T47D (cell line): ENCODE results near the gene SS18.

Experiments
- DNase-seq, 2 experiments: peaks; one replicate each; pipeline versions ENCODE4 v3.0.0 to v3.0.0-alpha.2; 2011 to 2012; ENCODE audit warnings: low read depth in 1 of 2, low spot score in 1 of 2
- JUND ChIP-seq: IDR thresholded peaks from 2 replicates; pipeline ENCODE4 v1.6.1; 2012; ENCODE audit warnings: low read depth
- in situ Hi-C: cut with HindIII; loops from 2 replicates; pipeline ENCODE4 v1.10.0; 2016; ENCODE audit warnings: low sequenced_read_pairs, low pct_unique_long_range_greater_than_20kb

The SS18 gene

GRCh38 chr18:26056291-26056690, 34.1 kb downstream of the SS18 start:
- no peak for TF ChIP-seq JUND
- in situ Hi-C loops = no loop called here
- no peak for DNase-seq

- no peak for TF ChIP-seq JUND
- in situ Hi-C loops = no loop called here
Measured at GRCh38 chr18:26052505-26052904, 37.9 kb downstream of the SS18 start.

GRCh38 chr18:26051843-26052242, 38.6 kb downstream of the SS18 start:
- no peak for DNase-seq

More at GRCh38 chr18:26052505-26052904, 37.9 kb downstream of the SS18 start:
- DNase-seq = no peak

GRCh38 chr18:26046419-26047077, 43.9 kb downstream of the SS18 start:
- no peak for TF ChIP-seq JUND
- no peak for DNase-seq
- in situ Hi-C loops = no loop called here

More at GRCh38 chr18:26051843-26052242, 38.6 kb downstream of the SS18 start:
- in situ Hi-C loops = no loop called here
- no peak for TF ChIP-seq JUND

- in situ Hi-C loops = no loop called here
- TF ChIP-seq JUND = no peak
Measured at GRCh38 chr18:26044807-26045206, 45.6 kb downstream of the SS18 start.

GRCh38 chr18:26040051-26040656, 50.3 kb downstream of the SS18 start:
- TF ChIP-seq JUND = no peak
- in situ Hi-C loops = no loop called here
- no peak for DNase-seq

More at GRCh38 chr18:26044807-26045206, 45.6 kb downstream of the SS18 start:
- DNase-seq = no peak

- DNase-seq = no peak
- TF ChIP-seq JUND = no peak
- in situ Hi-C loops = no loop called here
Measured at GRCh38 chr18:26039203-26039602, 51.2 kb downstream of the SS18 start.

- in situ Hi-C loops = no loop called here
- DNase-seq = no peak
- no peak for TF ChIP-seq JUND
Measured at GRCh38 chr18:26036635-26037034, 53.8 kb downstream of the SS18 start.

GRCh38 chr18:26034850-26035497, 55.4 kb downstream of the SS18 start:
- DNase-seq = no peak
- in situ Hi-C loops = no loop called here
- TF ChIP-seq JUND = no peak

- in situ Hi-C loops = no loop called here
- no peak for TF ChIP-seq JUND
- no peak for DNase-seq
Measured at GRCh38 chr18:26022585-26022984, 67.8 kb downstream of the SS18 start.

- no peak for TF ChIP-seq JUND
- DNase-seq = no peak
- in situ Hi-C loops = no loop called here
Measured at GRCh38 chr18:26021061-26021754, 69.2 kb downstream of the SS18 start.

GRCh38 chr18:26017929-26018328, 72.5 kb downstream of the SS18 start:
- no peak for TF ChIP-seq JUND
- DNase-seq = peak in 1 of 2 experiments; percentile 3
- in situ Hi-C loops = no loop called here

GRCh38 chr18:26014462-26014861, 76.0 kb downstream of the SS18 start:
- no peak for TF ChIP-seq JUND
- no peak for DNase-seq
- in situ Hi-C loops = no loop called here
